ENCODE results near the gene ZNF101. TPM values are rescaled to one million over a fixed set of nuclear protein-coding genes. Genes with fewer than 3 reads are reported as not detected.

The ZNF101 gene
- total RNA-seq, 2 donors from 2014 or later, result 3.0 to 3.4 TPM

DNA sequence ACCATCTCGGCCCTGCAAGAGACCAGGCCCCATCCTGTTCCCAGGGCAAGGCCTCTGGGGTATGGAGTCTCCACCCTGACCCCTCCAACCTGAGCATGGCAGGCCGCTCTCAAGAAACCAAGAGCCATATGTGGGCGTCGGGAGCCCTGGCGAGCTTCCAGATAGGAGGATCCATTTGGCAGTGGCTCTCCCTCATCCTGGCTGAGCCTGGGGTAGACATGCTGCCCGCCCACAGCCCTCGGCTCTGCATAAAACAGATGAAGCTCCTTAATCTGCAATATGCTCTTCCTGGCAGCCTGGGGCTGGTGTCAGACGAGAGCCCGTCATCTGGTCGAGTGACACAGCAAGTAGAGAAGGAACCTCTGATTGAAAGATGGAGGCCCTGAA is 11.2 kb upstream of the ZNF101 start:
- H3K4me1 ChIP-seq, result peaks cover 0 to 13% of the 10 kb centered on the region in 2 donors
- no peak for DNase-seq (ENCODE audit: low spot score)
- no peaks in the 10 kb centered on the region for H3K27me3 ChIP-seq
- no peaks in the 10 kb centered on the region for H3K9me3 ChIP-seq
- no peak overlapping the region for H3K4me3 ChIP-seq
- no peak overlapping the region for H3K27ac ChIP-seq
- TF ChIP-seq, protein P1, sequence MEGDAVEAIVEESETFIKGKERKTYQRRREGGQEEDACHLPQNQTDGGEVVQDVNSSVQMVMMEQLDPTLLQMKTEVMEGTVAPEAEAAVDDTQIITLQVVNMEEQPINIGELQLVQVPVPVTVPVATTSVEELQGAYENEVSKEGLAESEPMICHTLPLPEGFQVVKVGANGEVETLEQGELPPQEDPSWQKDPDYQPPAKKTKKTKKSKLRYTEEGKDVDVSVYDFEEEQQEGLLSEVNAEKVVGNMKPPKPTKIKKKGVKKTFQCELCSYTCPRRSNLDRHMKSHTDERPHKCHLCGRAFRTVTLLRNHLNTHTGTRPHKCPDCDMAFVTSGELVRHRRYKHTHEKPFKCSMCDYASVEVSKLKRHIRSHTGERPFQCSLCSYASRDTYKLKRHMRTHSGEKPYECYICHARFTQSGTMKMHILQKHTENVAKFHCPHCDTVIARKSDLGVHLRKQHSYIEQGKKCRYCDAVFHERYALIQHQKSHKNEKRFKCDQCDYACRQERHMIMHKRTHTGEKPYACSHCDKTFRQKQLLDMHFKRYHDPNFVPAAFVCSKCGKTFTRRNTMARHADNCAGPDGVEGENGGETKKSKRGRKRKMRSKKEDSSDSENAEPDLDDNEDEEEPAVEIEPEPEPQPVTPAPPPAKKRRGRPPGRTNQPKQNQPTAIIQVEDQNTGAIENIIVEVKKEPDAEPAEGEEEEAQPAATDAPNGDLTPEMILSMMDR (IDR thresholded peaks at IDR 0.05), result no peak
- peaks cover 78% of the 10 kb centered on the region for H3K36me3 ChIP-seq

DNA sequence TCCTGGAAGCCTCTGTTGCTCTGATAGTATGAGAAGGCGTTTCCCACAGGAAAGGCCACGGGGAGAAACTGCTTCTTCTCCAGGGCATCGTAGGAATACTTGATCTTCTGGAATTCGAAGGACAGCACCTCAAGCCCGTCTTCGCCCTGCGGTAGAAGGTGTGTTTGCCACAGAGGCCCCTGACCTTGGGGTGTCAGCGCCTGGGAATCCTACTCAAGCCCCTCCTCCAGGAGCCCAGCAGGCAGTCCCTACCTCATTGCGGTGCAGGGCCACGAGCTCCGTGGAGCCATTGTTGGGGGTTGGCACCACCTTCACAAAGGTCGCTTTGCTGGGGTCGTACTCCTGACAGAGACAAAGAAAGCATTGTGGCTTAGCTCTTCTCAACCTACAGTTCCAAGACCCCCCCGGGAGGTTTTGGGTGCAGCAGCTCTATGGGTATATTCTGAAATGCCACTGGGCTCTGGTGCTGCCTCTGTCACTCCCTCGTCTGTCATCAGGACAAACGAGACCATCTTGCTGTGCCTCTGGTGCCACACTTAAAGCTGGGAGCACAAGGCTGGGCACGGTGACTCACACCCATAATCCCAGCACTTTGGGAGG is 8.9 kb upstream of the ZNF101 start:
- peaks cover 54% of the 10 kb centered on the region for H3K36me3 ChIP-seq
- TF ChIP-seq, protein P1 (IDR thresholded peaks at IDR 0.05), result no peak
- DNase-seq (ENCODE audit: low spot score), result no peak
- H3K27ac ChIP-seq, result no peak overlapping the region
- H3K9me3 ChIP-seq, result no peaks in the 10 kb centered on the region
- peaks cover 0 to 21% of the 10 kb centered on the region in 2 donors for H3K4me1 ChIP-seq
- H3K27me3 ChIP-seq, result no peaks in the 10 kb centered on the region
- no peak overlapping the region for H3K4me3 ChIP-seq

DNA sequence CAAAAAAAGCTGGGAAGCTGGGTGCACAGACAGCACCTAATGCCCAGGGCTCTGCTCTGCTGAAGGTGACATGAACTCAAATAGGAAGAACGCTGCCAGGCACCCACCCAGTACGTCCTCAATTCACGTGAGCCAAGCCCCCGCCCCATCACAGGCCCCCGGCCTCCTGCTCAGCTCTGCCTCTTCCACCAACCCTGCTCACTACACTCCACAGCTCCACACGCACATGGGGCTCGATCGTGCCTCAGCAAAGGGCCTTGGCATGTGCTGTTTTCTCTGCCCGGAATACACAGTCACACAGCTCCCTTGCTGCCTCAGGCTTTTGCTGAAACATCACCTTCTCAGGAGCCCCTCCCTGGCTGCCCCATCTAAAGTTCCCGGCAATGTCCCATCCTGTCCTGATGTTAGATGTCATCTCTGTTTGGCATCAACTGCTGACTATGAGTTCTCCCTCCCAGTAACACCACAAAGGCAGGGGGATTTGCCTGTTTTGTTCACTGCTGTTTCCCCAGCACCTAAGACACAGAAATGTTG is 7.4 kb upstream of the ZNF101 start:
- no peak for DNase-seq (ENCODE audit: low spot score)
- no peak overlapping the region for H3K27ac ChIP-seq
- H3K4me3 ChIP-seq, result no peak overlapping the region

DNA sequence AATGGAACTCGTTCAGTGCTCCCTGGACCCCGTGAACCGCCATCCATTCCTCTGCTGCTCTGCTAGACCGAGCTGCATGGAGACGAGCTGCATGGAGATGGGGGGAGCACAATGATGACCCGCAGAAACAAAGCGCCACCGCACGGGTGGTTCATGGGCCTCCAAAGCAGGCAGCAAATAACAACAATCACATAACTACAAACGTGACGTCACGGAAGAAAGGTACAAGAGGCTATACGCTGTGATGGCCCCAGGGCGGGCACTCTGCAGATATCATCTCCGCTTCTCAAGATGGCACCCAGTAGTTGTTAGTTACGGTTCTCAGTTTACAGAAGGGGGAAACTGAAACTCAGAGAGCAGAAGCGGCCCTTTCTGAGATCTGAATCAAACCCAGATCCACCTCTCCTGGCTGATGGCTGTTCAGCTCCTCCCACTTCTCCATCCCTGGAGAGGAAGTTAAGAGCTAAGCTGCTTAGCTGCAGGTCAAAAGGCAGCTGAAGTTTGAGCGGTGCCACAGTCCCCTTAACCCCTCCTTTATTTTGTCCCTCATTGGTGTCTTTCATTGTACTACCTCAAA is 6.9 kb upstream of the ZNF101 start:
- Histone ChIP-seq H3K27ac (no peak overlapping the region), H3K27me3 (no peaks in the 10 kb centered on the region), H3K36me3 (peaks cover 34% of the 10 kb centered on the region), H3K4me3 (no peak overlapping the region), H3K9me3 (no peaks in the 10 kb centered on the region), H3K4me1 (peaks cover 0 to 21% of the 10 kb centered on the region in 2 donors)
- DNase-seq (ENCODE audit: low spot score), result no peak
- TF ChIP-seq, protein P1 (IDR thresholded peaks at IDR 0.05), result no peak

More for the DNA sequence above, 7.4 kb upstream of the ZNF101 start:
- peaks cover 0 to 21% of the 10 kb centered on the region in 2 donors for H3K4me1 ChIP-seq
- TF ChIP-seq, protein P1 (IDR thresholded peaks at IDR 0.05), result no peak
- no peaks in the 10 kb centered on the region for H3K27me3 ChIP-seq
- no peaks in the 10 kb centered on the region for H3K9me3 ChIP-seq
- H3K36me3 ChIP-seq, result peaks cover 39% of the 10 kb centered on the region

DNA sequence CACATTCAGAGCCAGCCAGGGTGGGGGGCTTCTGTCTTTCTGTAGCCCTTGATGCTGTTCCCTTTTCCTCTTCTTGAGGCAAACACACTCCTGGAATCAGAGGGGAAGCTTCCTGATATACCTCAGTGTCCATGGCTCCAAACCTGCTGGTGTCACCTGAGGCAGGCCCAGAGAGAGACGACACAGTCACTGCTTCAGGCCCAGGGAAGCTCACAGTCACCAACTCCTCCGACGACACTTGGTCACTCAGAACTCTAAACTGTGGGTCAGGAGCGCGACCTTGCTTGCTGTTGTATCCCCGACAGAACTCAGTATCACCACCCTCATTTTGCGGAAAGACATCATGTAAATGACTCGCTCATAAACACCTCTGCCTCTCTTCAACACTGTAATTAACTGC is 6.3 kb upstream of the ZNF101 start:
- Histone ChIP-seq H3K36me3 (peaks cover 28% of the 10 kb centered on the region), H3K9me3 (no peaks in the 10 kb centered on the region), H3K27me3 (no peaks in the 10 kb centered on the region), H3K4me1 (peaks cover 0 to 21% of the 10 kb centered on the region in 2 donors), H3K4me3 (peak overlapping the region in 1 of 2 donors; percentile 98), H3K27ac (no peak overlapping the region)
- no peak for DNase-seq (ENCODE audit: low spot score)
- TF ChIP-seq, protein P1 (IDR thresholded peaks at IDR 0.05), result no peak
